Liver (tissue), 9 donors: ENCODE measurements around the gene LPXN. TPM values are rescaled to one million over a fixed set of nuclear protein-coding genes. Genes with fewer than 3 reads are reported as not detected.
A peak's percentile ranks its signal among the peaks of the same experiment; 100 is the strongest.

Source experiments
- DNase-seq: peaks from one replicate; pipeline ENCODE4 v3.0.0-alpha.2; 2017; ENCODE audit warnings: low spot score
- H3K27ac ChIP-seq, 2 donors: one replicate each; pipeline ENCODE4 v1.7.0; 2013; ENCODE audit warnings: inconsistent platforms in 2 of 2, low read length in 2 of 2, control low read depth in 1 of 2, low read depth in 1 of 2, mild to moderate bottlenecking in 1 of 2
- H3K27me3 ChIP-seq, 4 donors: one replicate each; pipeline versions ENCODE4 v1.6.1 to v1.7.0; 2013; ENCODE audit warnings: low read length in 3 of 4, inconsistent platforms in 1 of 4, mild to moderate bottlenecking in 1 of 4, moderate library complexity in 1 of 4; ENCODE audit not compliant: control insufficient read depth in 4 of 4, insufficient read depth in 4 of 4
- H3K36me3 ChIP-seq, 4 donors: one replicate each; pipeline versions ENCODE4 v1.6.1 to v1.7.0; 2013; ENCODE audit warnings: low read length in 3 of 4, mild to moderate bottlenecking in 3 of 4, low read depth in 1 of 4, moderate library complexity in 1 of 4; ENCODE audit not compliant: control insufficient read depth in 4 of 4, insufficient read depth in 3 of 4
- H3K4me1 ChIP-seq, 4 donors: one replicate each; pipeline versions ENCODE4 v1.6.1 to v1.7.0; 2013; ENCODE audit warnings: low read length in 3 of 4, mild to moderate bottlenecking in 3 of 4, moderate library complexity in 1 of 4; ENCODE audit not compliant: control insufficient read depth in 4 of 4, insufficient read depth in 4 of 4
- H3K4me3 ChIP-seq, 3 donors: one replicate each; pipeline versions ENCODE4 v1.6.1 to v1.7.0; 2013; ENCODE audit warnings: low read length in 3 of 3, control low read depth in 1 of 3, low read depth in 1 of 3, mild to moderate bottlenecking in 1 of 3
- H3K9ac ChIP-seq, 2 donors: one replicate each; pipeline ENCODE4 v1.7.0; 2013; ENCODE audit warnings: low read length in 2 of 2, mild to moderate bottlenecking in 2 of 2, moderate library complexity in 2 of 2, control low read depth in 1 of 2, low read depth in 1 of 2
- H3K9me3 ChIP-seq, 4 donors: one replicate each; pipeline versions ENCODE4 v1.6.1 to v1.7.0; 2013; ENCODE audit warnings: low read length in 3 of 4; ENCODE audit not compliant: control insufficient read depth in 4 of 4
- CTCF ChIP-seq: fragments of 150-350 bp; IDR thresholded peaks from 2 replicates; pipeline ENCODE4 v1.5.1; 2017; ENCODE audit warnings: improper control_type of control experiment, low read depth, low read length; ENCODE audit not compliant: missing input control
- EGR1 ChIP-seq, 2 donors: IDR thresholded peaks; 2 replicates each; pipeline ENCODE4 v1.6.1; 2016 to 2018; ENCODE audit warnings: antibody characterized with exemption in 2 of 2, low read depth in 2 of 2
- FOXA1 ChIP-seq: IDR thresholded peaks from 2 replicates; pipeline ENCODE4 v1.6.1; 2016; ENCODE audit warnings: antibody characterized with exemption
- FOXA2 ChIP-seq: IDR thresholded peaks from 2 replicates; pipeline ENCODE4 v1.6.1; 2016; ENCODE audit warnings: antibody characterized with exemption
- GABPA ChIP-seq, 2 donors: IDR thresholded peaks in 1 of 2; conservative IDR thresholded peaks in 1 of 2; 2 replicates each; pipeline ENCODE4 v1.6.1; 2016; ENCODE audit warnings: antibody characterized with exemption in 2 of 2, mild to moderate bottlenecking in 1 of 2, moderate library complexity in 1 of 2
- HNF4A ChIP-seq, 2 donors: conservative IDR thresholded peaks; 2 replicates each; pipeline ENCODE4 v1.6.1; 2016; ENCODE audit warnings: antibody characterized with exemption in 2 of 2, mild to moderate bottlenecking in 2 of 2
- HNF4G ChIP-seq: IDR thresholded peaks from 2 replicates; pipeline ENCODE4 v1.6.1; 2016; ENCODE audit warnings: antibody characterized with exemption
- JUND ChIP-seq, 2 donors: IDR thresholded peaks; 2 replicates each; pipeline ENCODE4 v1.6.1; 2016; ENCODE audit warnings: antibody characterized with exemption in 2 of 2
- NR2F2 ChIP-seq: IDR thresholded peaks from 2 replicates; pipeline ENCODE4 v1.6.1; 2016; ENCODE audit warnings: antibody characterized with exemption
- RAD21 ChIP-seq, 2 donors: IDR thresholded peaks; 2 replicates each; pipeline ENCODE4 v1.6.1; 2016; ENCODE audit warnings: antibody characterized with exemption in 2 of 2, mild to moderate bottlenecking in 2 of 2
- REST ChIP-seq: IDR thresholded peaks from 2 replicates; pipeline ENCODE4 v1.6.1; 2016; ENCODE audit warnings: antibody characterized with exemption, mild to moderate bottlenecking
- RXRA ChIP-seq, 2 donors: IDR thresholded peaks; 2 replicates each; pipeline ENCODE4 v1.6.1; 2017 to 2018; ENCODE audit warnings: antibody characterized with exemption in 2 of 2, mild to moderate bottlenecking in 1 of 2
- SP1 ChIP-seq: IDR thresholded peaks from 2 replicates; pipeline ENCODE4 v1.6.1; 2018; ENCODE audit warnings: antibody characterized with exemption, mild to moderate bottlenecking
- TAF1 ChIP-seq: conservative IDR thresholded peaks from 2 replicates; pipeline ENCODE4 v1.6.1; 2016; ENCODE audit warnings: antibody characterized with exemption, mild to moderate bottlenecking
- YY1 ChIP-seq: IDR thresholded peaks from 2 replicates; pipeline ENCODE4 v1.6.1; 2016; ENCODE audit warnings: antibody characterized with exemption, mild to moderate bottlenecking
- ZBTB33 ChIP-seq: IDR thresholded peaks from 2 replicates; pipeline ENCODE4 v1.6.1; 2016; ENCODE audit warnings: antibody characterized with exemption
- WGBS: extraction: QIAGEN DNeasy Blood & Tissue Kit; methylation state at CpG from one replicate; pipeline ENCODE4 v1.1.7; 2013; 5-methylcytosine and 5-hydroxymethylcytosine counted together
- polyA plus RNA-seq, 2 donors: library from polyadenylated mRNA; stranded (reverse) in 1 of 2; unstranded in 1 of 2; fragments of 200-250 nt in 1 of 2; fragments of >200 nt in 1 of 2; fragmentation: Nextera tagmentation in 1 of 2; extraction: Ambion mirVana in 1 of 2; gene quantifications; one replicate each; pipeline versions ENCODE4 v1.2.1 to v1.2.3, GENCODE V29; 2013 to 2015
- total RNA-seq, 2 donors: library from RNA; depleted of rRNA; stranded (reverse); fragments of >200 nt; gene quantifications; one replicate each; pipeline ENCODE4 v1.2.3, GENCODE V29; 2014
- TF ChIP-seq, protein P1 (sequence below): IDR thresholded peaks from 2 replicates; pipeline ENCODE4 v1.6.1; 2016; ENCODE audit warnings: antibody characterized with exemption
- TF ChIP-seq, protein P2 (sequence below): IDR thresholded peaks from 2 replicates; pipeline ENCODE4 v1.6.1; 2016; ENCODE audit warnings: antibody characterized with exemption
- donor health status: healthy.
- donor health status: healthy.
- donor health status: healthy.
- donor health status: healthy.
- donor health status: healthy.

The LPXN gene
- total and polyA plus RNA-seq, 4 donors: 3.7 to 6.2 (median 4.7) TPM

DNA sequence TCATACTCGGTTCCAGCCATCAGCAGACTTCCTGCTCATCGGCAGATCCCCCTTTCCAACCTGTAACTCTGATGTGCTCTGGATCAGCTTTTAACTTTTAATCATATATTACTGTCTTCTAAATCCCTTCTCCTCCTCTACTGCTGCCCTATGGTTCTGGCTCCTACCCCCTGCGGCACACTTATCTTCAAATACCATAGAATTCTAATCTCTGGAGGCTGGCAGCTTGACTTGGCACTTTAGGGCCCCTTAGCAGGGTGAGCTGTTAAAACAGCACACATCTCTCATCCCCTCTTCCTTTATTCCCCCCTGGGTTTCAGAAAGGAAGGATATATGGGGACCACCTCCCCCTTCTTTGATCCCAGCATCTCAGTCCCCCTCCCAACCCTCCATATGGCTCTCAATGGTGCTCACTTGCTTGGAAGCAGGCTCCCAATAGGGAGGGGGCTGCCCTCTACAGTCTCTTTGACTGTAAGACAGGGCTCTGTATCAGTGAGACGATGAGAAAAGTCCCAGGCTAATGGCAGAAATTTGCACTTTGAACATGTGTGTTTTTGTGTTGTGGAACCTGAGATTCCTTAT lies 42.4 kb upstream of the LPXN start:
- TF ChIP-seq EGR1 (IDR thresholded peaks at IDR 0.05; ENCODE audit: low read depth in 2 of 2) (no peak), CTCF (peak; percentile 10), NR2F2 (no peak), RAD21 (IDR thresholded peaks at IDR 0.05) (peak; percentile 31 to 62), HNF4G (no peak), RXRA (IDR thresholded peaks at IDR 0.05) (no peak), JUND (IDR thresholded peaks at IDR 0.05) (no peak), REST (no peak), SP1 (no peak), FOXA1 (no peak), TAF1 (no peak), GABPA (IDR thresholded peaks at IDR 0.05 in 1 of 2, conservative IDR thresholded peaks at IDR 0.05 in 1 of 2) (no peak), FOXA2 (no peak), YY1 (no peak), HNF4A (conservative IDR thresholded peaks at IDR 0.05) (peak in 1 of 2 donors; percentile 43), ZBTB33 (no peak)
- TF ChIP-seq, protein P1, sequence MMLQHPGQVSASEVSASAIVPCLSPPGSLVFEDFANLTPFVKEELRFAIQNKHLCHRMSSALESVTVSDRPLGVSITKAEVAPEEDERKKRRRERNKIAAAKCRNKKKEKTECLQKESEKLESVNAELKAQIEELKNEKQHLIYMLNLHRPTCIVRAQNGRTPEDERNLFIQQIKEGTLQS: no peak
- TF ChIP-seq, protein P2, sequence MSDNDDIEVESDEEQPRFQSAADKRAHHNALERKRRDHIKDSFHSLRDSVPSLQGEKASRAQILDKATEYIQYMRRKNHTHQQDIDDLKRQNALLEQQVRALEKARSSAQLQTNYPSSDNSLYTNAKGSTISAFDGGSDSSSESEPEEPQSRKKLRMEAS: no peak
- Histone ChIP-seq H3K9me3 (no peaks in the 10 kb centered on the region), H3K4me1 (no peaks in the 10 kb centered on the region), H3K27me3 (no peaks in the 10 kb centered on the region), H3K4me3 (no peak overlapping the region), H3K9ac (no peak overlapping the region), H3K27ac (no peak overlapping the region), H3K36me3 (peaks cover 0 to 75% (median 66%) of the 10 kb centered on the region in 4 donors)
- WGBS: 81% methylated on average over 4 of the region's 4 CpGs
- DNase-seq: no peak
